Upper lobe of left lung (tissue), 6 donors: ENCODE results near the gene TEX54. TPM values are rescaled to one million over a fixed set of nuclear protein-coding genes. Genes with fewer than 3 reads are reported as not detected.

Experiments
- ATAC-seq, 2 donors: fragments of 200-7000 bp; cut with Tn5 transposase; one replicate each; pipeline ENCODE4 v1.9.1; 2022; ENCODE audit warnings: mild to moderate bottlenecking in 2 of 2, moderate library complexity in 2 of 2; ENCODE audit not compliant: low FRiP score in 2 of 2
- DNase-seq, 2 donors: peaks; one replicate each; pipeline ENCODE4 v3.0.0-alpha.2; 2019 to 2020
- H3K27ac ChIP-seq, 4 donors: fragments of 200-600 bp; sonication (generic); one replicate each; pipeline ENCODE4 v1.5.1; 2016 to 2019
- H3K27me3 ChIP-seq, 4 donors: fragments of 200-600 bp; sonication (generic); one replicate each; pipeline ENCODE4 v1.5.1; 2017 to 2019
- H3K36me3 ChIP-seq, 4 donors: fragments of 200-600 bp; sonication (generic); one replicate each; pipeline ENCODE4 v1.5.1; 2016 to 2019
- H3K4me1 ChIP-seq, 4 donors: fragments of 200-600 bp; sonication (generic); one replicate each; pipeline ENCODE4 v1.5.1; 2018 to 2019
- H3K4me3 ChIP-seq, 4 donors: fragments of 200-600 bp; sonication (generic); one replicate each; pipeline ENCODE4 v1.5.1; 2017 to 2019; ENCODE audit warnings: mild to moderate bottlenecking in 2 of 4, moderate library complexity in 1 of 4
- H3K9me3 ChIP-seq, 4 donors: fragments of 200-600 bp; sonication (generic); one replicate each; pipeline ENCODE4 v1.5.1; 2018 to 2019
- CTCF ChIP-seq, 6 experiments: fragments of 450-650 bp in 4 of 6; fragments of 200-600 bp in 2 of 6; sonication (generic) in 2 of 6; IDR thresholded peaks; one replicate each; pipeline ENCODE4 v1.5.1; 2016 to 2019; ENCODE audit warnings: antibody characterized with exemption in 6 of 6
- EP300 ChIP-seq, 4 donors: sonication (generic); formaldehyde crosslinking; IDR thresholded peaks; one replicate each; pipeline ENCODE4 v1.5.1; 2017; ENCODE audit warnings: antibody characterized with exemption in 4 of 4, control low read depth in 2 of 4
- POLR2A ChIP-seq, 4 donors: fragments of 450-650 bp; IDR thresholded peaks; one replicate each; pipeline ENCODE4 v1.5.1; 2016 to 2017; ENCODE audit warnings: antibody characterized with exemption in 4 of 4, mild to moderate bottlenecking in 2 of 4
- POLR2AphosphoS5 ChIP-seq, 2 donors: sonication (generic); formaldehyde crosslinking; IDR thresholded peaks; one replicate each; pipeline ENCODE4 v1.5.1; 2017; ENCODE audit warnings: antibody characterized with exemption in 2 of 2
- WGBS, 2 donors: methylation state at CpG; one replicate each; pipeline ENCODE4 v1.1.5; 2017 to 2018; 5-methylcytosine and 5-hydroxymethylcytosine counted together
- total RNA-seq, 6 donors: library from RNA; depleted of rRNA in 4 of 6; stranded (reverse); fragments of >200 nt in 4 of 6; gene quantifications; one replicate each; pipeline versions ENCODE4 v1.1.0 to v1.2.1, GENCODE V29; 2016 to 2021
- donor health status: DM: no; HTN: no; CAD: no; lungs with moderate emphysema.
- donor health status: DM: no; HTN: yes; CAD: no; lungs with severe emphysema.

TEX54 gene
- total RNA-seq, 6 donors from 2014 or later = not detected

- peaks cover 25 to 30% (median 27%) of the 10 kb centered on the region in 4 donors for H3K4me1 ChIP-seq
- peak; percentile 97 for ATAC-seq
- peak; percentile 96 to 99 for DNase-seq
- peaks cover 30 to 43% (median 32%) of the 10 kb centered on the region in 4 donors for H3K36me3 ChIP-seq
- 0 to 1% methylated on average over 17 to 43 of the region's 77 CpGs for WGBS, 2 donors
- H3K27me3 ChIP-seq = no peaks in the 10 kb centered on the region
- H3K27ac ChIP-seq = peak within 1 kb of the TSS; percentile 91 to 96 (median 95)
- TF ChIP-seq EP300 (IDR thresholded peaks at IDR 0.05) (peak in 1 of 4 donors; percentile 95), POLR2AphosphoS5 (IDR thresholded peaks at IDR 0.05) (peak; percentile 100), CTCF (IDR thresholded peaks at IDR 0.05) (peak in 4 of 6 experiments; percentile 26 to 67 (median 44)), POLR2A (IDR thresholded peaks at IDR 0.05) (peak; percentile 93 to 100 (median 99))
- H3K4me3 ChIP-seq = peak within 1 kb of the TSS; percentile 58 to 95 (median 80)
- no peaks in the 10 kb centered on the region for H3K9me3 ChIP-seq
Measured at GRCh38 chr11:62805076-62805892, 27.4 kb downstream of the TEX54 start, which contains the start of gene NXF1. Gene NXF1, minus strand, starts transcription at chr11:62805440. Its CDS starts 84 bp downstream, at chr11:62805356.

DNA sequence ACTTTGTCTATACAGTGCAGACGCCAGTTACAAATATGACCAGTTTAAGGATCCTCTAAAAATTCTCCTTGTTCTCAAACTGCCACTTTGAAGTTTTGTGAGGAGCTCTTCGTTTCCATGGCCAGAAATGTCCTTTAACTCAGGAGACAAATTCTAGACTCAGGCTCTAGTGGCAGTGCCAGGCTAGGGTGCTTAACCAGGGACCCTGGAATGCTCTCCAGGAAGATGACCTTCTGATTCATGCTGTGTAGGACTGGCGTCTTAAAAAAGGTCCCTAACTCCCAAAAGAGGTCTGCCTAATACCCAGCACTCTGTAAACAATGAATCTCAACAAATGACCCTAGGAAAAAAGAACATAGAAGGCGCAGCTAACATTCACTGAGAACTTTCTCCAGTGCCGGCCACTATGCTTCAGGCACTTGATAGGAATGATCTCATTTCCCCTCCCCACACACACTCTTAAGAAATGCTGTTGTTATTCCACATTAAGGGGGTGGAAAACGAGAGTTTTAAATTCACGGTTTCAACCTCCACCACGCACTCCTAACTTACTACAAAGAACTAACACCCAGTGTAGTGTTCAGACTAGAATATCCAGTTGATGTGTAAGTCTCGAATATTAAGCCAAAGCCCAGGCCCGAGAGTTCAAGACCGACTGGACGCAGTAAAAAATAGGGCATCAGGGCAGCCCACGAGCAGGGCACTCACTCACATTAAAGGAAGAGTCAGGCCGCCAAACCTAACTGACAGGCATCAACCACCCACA is 28.1 kb downstream of the TEX54 start:
- 5 to 6% methylated on average over 9 to 14 of the region's 14 CpGs for WGBS, 2 donors
- peak; percentile 16 to 33 for ATAC-seq

DNA sequence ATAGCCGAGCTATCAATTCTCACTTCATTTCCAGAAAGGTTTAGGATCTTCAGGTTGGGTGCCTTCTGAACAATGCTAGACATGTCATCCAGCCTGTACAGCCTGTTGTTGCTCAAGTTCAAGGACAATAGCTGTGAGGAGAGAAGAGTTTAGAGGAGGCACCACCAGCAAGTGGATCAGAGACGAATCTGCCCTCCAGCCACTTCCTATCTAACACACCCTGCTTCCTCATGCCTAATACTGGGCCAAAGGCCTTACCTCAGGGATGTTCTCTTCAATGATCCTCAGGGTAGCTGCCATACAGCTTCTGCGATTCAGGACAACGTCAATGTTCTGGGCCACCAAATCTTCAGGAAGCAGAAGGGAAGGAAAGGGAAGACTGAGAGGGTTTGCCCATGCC is 31.6 kb downstream of the TEX54 start:
- no peaks in the 10 kb centered on the region for H3K27me3 ChIP-seq
- DNase-seq = no peak
- H3K27ac ChIP-seq = no peak overlapping the region
- no peak for ATAC-seq
- no peaks in the 10 kb centered on the region for H3K9me3 ChIP-seq
- no peak overlapping the region for H3K4me3 ChIP-seq
- H3K4me1 ChIP-seq = peaks cover 16 to 24% (median 19%) of the 10 kb centered on the region in 4 donors
- WGBS, 2 donors = 78 to 84% methylated on average over 4 of the region's 4 CpGs
- H3K36me3 ChIP-seq = peaks cover 69 to 75% (median 74%) of the 10 kb centered on the region in 4 donors
- TF ChIP-seq EP300 (IDR thresholded peaks at IDR 0.05) (no peak), POLR2A (IDR thresholded peaks at IDR 0.05) (no peak), CTCF (IDR thresholded peaks at IDR 0.05) (no peak), POLR2AphosphoS5 (IDR thresholded peaks at IDR 0.05) (no peak)

More for the DNA sequence above, 28.1 kb downstream of the TEX54 start:
- Histone ChIP-seq H3K27me3 (no peaks in the 10 kb centered on the region), H3K4me1 (peaks cover 25 to 30% (median 27%) of the 10 kb centered on the region in 4 donors), H3K9me3 (no peaks in the 10 kb centered on the region), H3K27ac (peak overlapping the region; percentile 91 to 96 (median 95)), H3K36me3 (peaks cover 37 to 51% (median 40%) of the 10 kb centered on the region in 4 donors), H3K4me3 (peak overlapping the region; percentile 58 to 95 (median 80))
- DNase-seq = peak in 1 of 2 donors; percentile 38
- TF ChIP-seq CTCF (IDR thresholded peaks at IDR 0.05) = no peak
- TF ChIP-seq POLR2A (IDR thresholded peaks at IDR 0.05) = no peak
- no peak for TF ChIP-seq POLR2AphosphoS5 (IDR thresholded peaks at IDR 0.05)
- TF ChIP-seq EP300 (IDR thresholded peaks at IDR 0.05) = no peak

GRCh38 chr11:62799486-62799885 is 33.2 kb downstream of the TEX54 start:
- no peaks in the 10 kb centered on the region for H3K9me3 ChIP-seq
- H3K36me3 ChIP-seq = peaks cover 81 to 91% (median 90%) of the 10 kb centered on the region in 4 donors
- 93 to 96% methylated on average over 8 to 10 of the region's 10 CpGs for WGBS, 2 donors
- no peak overlapping the region for H3K4me3 ChIP-seq
- H3K4me1 ChIP-seq = peaks cover 13 to 19% (median 14%) of the 10 kb centered on the region in 4 donors
- DNase-seq (no peak), ATAC-seq (no peak)
- TF ChIP-seq POLR2AphosphoS5 (IDR thresholded peaks at IDR 0.05) (no peak), POLR2A (IDR thresholded peaks at IDR 0.05) (no peak), CTCF (IDR thresholded peaks at IDR 0.05) (no peak), EP300 (IDR thresholded peaks at IDR 0.05) (no peak)
- no peaks in the 10 kb centered on the region for H3K27me3 ChIP-seq
- H3K27ac ChIP-seq = no peak overlapping the region
